Limb (tissue), 2 donors: ENCODE data around the gene MORN5.
"Not testable (repeated sequence)": the region's sequence is repeated elsewhere in the genome, so short reads cannot be mapped to it uniquely, and the experiment has no call there.

Source experiments
- DNase-seq, 2 donors: peaks; one replicate each; pipeline ENCODE4 v3.0.0-alpha.2; 2016; ENCODE audit errors: extremely low spot score in 2 of 2

Gene MORN5

GRCh38 chr9:122159026-122159924, at the start of gene MORN5, which contains the start of gene NDUFA8:
MORN5 (plus strand) TSS chr9:122159908; CDS start chr9:122159973, 65 bp downstream.
NDUFA8 (minus strand) TSS chr9:122159779; CDS start chr9:122159677, 102 bp downstream.
- DNase-seq: peak; percentile 98

GRCh38 chr9:122110100-122110833, 49.4 kb upstream of the MORN5 start:
- DNase-seq: no peak

GRCh38 chr9:122111413-122112085, 48.2 kb upstream of the MORN5 start:
- DNase-seq: no peak

- DNase-seq: no peak
Measured at GRCh38 chr9:122112238-122112637, 47.5 kb upstream of the MORN5 start.

GRCh38 chr9:122113574-122113973, 46.1 kb upstream of the MORN5 start:
- DNase-seq: no peak

GRCh38 chr9:122115176-122116035, 44.3 kb upstream of the MORN5 start:
- DNase-seq: no peak

GRCh38 chr9:122116040-122116439, 43.7 kb upstream of the MORN5 start:
- DNase-seq: no peak

GRCh38 chr9:122116448-122117173, 43.1 kb upstream of the MORN5 start:
- no peak for DNase-seq

- DNase-seq: not testable (repeated sequence)
Measured at GRCh38 chr9:122117241-122117640, 42.5 kb upstream of the MORN5 start.

GRCh38 chr9:122118343-122119165, 41.2 kb upstream of the MORN5 start:
- DNase-seq: no peak

GRCh38 chr9:122119166-122119521, 40.6 kb upstream of the MORN5 start:
- no peak for DNase-seq

GRCh38 chr9:122119721-122120120, 40.0 kb upstream of the MORN5 start:
- DNase-seq: no peak

- no peak for DNase-seq
Measured at GRCh38 chr9:122120316-122121071, 39.2 kb upstream of the MORN5 start.

- no peak for DNase-seq
Measured at GRCh38 chr9:122121391-122121790, 38.3 kb upstream of the MORN5 start.

- DNase-seq: no peak
Measured at GRCh38 chr9:122121931-122122330, 37.8 kb upstream of the MORN5 start.

- no peak for DNase-seq
Measured at GRCh38 chr9:122122468-122122867, 37.2 kb upstream of the MORN5 start.

GRCh38 chr9:122122903-122123632, 36.6 kb upstream of the MORN5 start:
- DNase-seq: peak; percentile 46 to 87

- DNase-seq: no peak
Measured at GRCh38 chr9:122124048-122124447, 35.7 kb upstream of the MORN5 start.
